OCI-LY1 (cell line): Measurements from ENCODE around the gene ZNF554.

Experiments
- EZH2 ChIP-seq: fragments of 200-600 bp; sonication (generic), shearing (Covaris generic); IDR thresholded peaks from 2 replicates; pipeline ENCODE4 v1.8.0; 2017; ENCODE audit warnings: borderline replicate concordance, mixed run types, mild to moderate bottlenecking, antibody characterized with exemption, low read length, moderate library complexity, mixed read lengths
- TF ChIP-seq, protein P1 (sequence below): fragments of 200-600 bp; sonication (generic), shearing (Covaris generic); IDR thresholded peaks from 2 replicates; pipeline ENCODE4 v1.5.1; 2017; ENCODE audit warnings: mild to moderate bottlenecking, antibody characterized with exemption, low read length, moderate library complexity, mixed read lengths

DNA sequence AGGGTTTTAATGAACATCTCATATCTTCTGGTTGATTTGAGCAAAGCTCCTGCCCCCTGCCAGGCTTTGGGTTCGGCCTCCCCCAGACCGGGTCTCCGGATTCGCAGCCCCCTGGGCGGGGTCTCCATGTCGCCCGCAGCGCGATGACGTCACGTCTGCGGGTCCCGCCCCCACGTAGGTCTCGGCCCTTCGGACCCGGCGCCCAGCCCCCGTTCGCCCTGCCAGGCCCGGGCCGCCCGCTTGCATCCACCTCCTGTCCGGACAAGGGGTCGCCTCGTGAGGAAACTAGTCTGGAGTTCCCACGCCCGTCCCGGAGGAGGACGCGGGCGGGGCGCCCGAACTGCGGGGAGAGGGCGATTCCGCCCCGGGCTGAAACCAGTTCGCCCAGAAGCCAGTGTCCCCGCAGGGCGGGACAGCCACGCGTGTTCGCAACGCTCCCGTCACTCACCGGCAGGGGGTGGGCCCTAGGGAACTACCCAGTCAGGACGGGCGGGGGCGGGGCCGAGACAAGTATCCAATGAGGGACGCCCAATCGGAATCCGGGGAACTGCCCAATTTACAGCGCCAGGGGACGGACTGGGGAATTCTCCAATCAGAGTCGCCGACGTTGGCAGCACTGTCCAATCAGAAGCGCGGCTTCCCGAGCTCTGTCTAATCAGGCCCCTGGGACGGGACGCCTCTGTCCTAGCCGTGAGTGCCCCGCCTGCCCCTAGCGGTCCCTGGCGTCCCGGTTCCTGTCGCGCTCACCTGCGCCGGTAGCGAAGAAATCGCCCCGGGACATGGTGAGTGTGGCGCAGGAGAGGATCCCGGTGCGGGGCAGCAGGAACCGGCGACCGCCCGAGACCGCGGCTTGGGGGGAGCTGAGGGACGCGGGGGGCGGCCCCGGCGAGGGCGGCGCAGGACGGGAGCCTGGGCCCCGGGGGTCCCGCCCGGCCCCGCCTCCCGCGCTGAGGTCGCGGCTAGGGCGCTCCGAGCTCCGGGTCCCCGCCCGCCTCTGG is 21.4 kb downstream of the ZNF554 start, which contains the start of gene ZNF555:
- TF ChIP-seq EZH2: no peak
- TF ChIP-seq, protein P1, sequence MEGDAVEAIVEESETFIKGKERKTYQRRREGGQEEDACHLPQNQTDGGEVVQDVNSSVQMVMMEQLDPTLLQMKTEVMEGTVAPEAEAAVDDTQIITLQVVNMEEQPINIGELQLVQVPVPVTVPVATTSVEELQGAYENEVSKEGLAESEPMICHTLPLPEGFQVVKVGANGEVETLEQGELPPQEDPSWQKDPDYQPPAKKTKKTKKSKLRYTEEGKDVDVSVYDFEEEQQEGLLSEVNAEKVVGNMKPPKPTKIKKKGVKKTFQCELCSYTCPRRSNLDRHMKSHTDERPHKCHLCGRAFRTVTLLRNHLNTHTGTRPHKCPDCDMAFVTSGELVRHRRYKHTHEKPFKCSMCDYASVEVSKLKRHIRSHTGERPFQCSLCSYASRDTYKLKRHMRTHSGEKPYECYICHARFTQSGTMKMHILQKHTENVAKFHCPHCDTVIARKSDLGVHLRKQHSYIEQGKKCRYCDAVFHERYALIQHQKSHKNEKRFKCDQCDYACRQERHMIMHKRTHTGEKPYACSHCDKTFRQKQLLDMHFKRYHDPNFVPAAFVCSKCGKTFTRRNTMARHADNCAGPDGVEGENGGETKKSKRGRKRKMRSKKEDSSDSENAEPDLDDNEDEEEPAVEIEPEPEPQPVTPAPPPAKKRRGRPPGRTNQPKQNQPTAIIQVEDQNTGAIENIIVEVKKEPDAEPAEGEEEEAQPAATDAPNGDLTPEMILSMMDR: peak; percentile 40; the same call in 1 of the 2 replicates
